HG03039 (cell line): Measurements from ENCODE around the gene FBXW10.
"Not testable (repeated sequence)": the region's sequence is repeated elsewhere in the genome, so short reads cannot be mapped to it uniquely, and the experiment has no call there.

Experiments used
- ATAC-seq: cut with Tn5 transposase; IDR thresholded peaks from one replicate; pipeline ENCODE4 v1.9.1; 2021; ENCODE audit warnings: mild to moderate bottlenecking, moderate library complexity; ENCODE audit not compliant: unreplicated experiment

The FBXW10 gene

GRCh38 chr17:18743699-18744421 lies at the start of gene FBXW10:
Gene FBXW10, plus strand, starts transcription at chr17:18744054. Its CDS starts 191 bp downstream, at chr17:18744245.
- ATAC-seq: not testable (repeated sequence)

- ATAC-seq: not testable (repeated sequence)
Observed at GRCh38 chr17:18695143-18695542, 48.7 kb upstream of the FBXW10 start.

- not testable (repeated sequence) for ATAC-seq
Observed at GRCh38 chr17:18698473-18699103, 45.3 kb upstream of the FBXW10 start.

GRCh38 chr17:18705955-18706354 lies 37.9 kb upstream of the FBXW10 start:
- ATAC-seq: not testable (repeated sequence)

- not testable (repeated sequence) for ATAC-seq
Observed at GRCh38 chr17:18708215-18708614, 35.6 kb upstream of the FBXW10 start.

GRCh38 chr17:18712354-18712999 lies 31.4 kb upstream of the FBXW10 start:
- ATAC-seq: not testable (repeated sequence)

- ATAC-seq: not testable (repeated sequence)
Observed at GRCh38 chr17:18718643-18719427, 25.0 kb upstream of the FBXW10 start.

- ATAC-seq: not testable (repeated sequence)
Observed at GRCh38 chr17:18719428-18720110, 24.3 kb upstream of the FBXW10 start.

GRCh38 chr17:18721775-18722547 lies 21.9 kb upstream of the FBXW10 start:
- not testable (repeated sequence) for ATAC-seq

- ATAC-seq: not testable (repeated sequence)
Observed at GRCh38 chr17:18722612-18723011, 21.2 kb upstream of the FBXW10 start.

GRCh38 chr17:18723509-18723908 lies 20.3 kb upstream of the FBXW10 start:
- not testable (repeated sequence) for ATAC-seq

GRCh38 chr17:18732438-18732837 lies 11.4 kb upstream of the FBXW10 start:
- ATAC-seq: not testable (repeated sequence)

- ATAC-seq: not testable (repeated sequence)
Observed at GRCh38 chr17:18733350-18733749, 10.5 kb upstream of the FBXW10 start.

GRCh38 chr17:18739616-18740391 lies 4.0 kb upstream of the FBXW10 start:
- ATAC-seq: not testable (repeated sequence)

GRCh38 chr17:18741228-18741627 lies 2.6 kb upstream of the FBXW10 start:
- ATAC-seq: not testable (repeated sequence)

GRCh38 chr17:18744726-18745125 lies 872 bp downstream of the FBXW10 start:
- ATAC-seq: not testable (repeated sequence)

- not testable (repeated sequence) for ATAC-seq
Observed at GRCh38 chr17:18746551-18746950, 2.7 kb downstream of the FBXW10 start.

GRCh38 chr17:18747501-18747900 lies 3.6 kb downstream of the FBXW10 start:
- not testable (repeated sequence) for ATAC-seq

GRCh38 chr17:18750242-18750641 lies 6.4 kb downstream of the FBXW10 start:
- not testable (repeated sequence) for ATAC-seq
